Thyroid gland (tissue), 4 donors: ENCODE measurements around the gene MDGA2. TPM values are rescaled to one million over a fixed set of nuclear protein-coding genes. Genes with fewer than 3 reads are reported as not detected.

Experiments
- DNase-seq, 2 donors: peaks; one replicate each; pipeline ENCODE4 v3.0.0-alpha.2; 2019
- H3K27ac ChIP-seq, 3 donors: fragments of 200-600 bp; sonication (generic); 1 replicate in 2 of 3; 2 replicates in 1 of 3; pipeline ENCODE4 v1.5.1; 2016 to 2019; ENCODE audit warnings: mild to moderate bottlenecking in 1 of 3, moderate library complexity in 1 of 3
- H3K27me3 ChIP-seq: fragments of 200-600 bp; sonication (generic); one replicate; pipeline ENCODE4 v1.5.1; 2019
- H3K36me3 ChIP-seq, 2 donors: fragments of 200-600 bp; sonication (generic); one replicate each; pipeline ENCODE4 v1.5.1; 2016 to 2019
- H3K4me1 ChIP-seq, 2 donors: fragments of 200-600 bp; sonication (generic); one replicate each; pipeline ENCODE4 v1.5.1; 2017 to 2019
- H3K4me3 ChIP-seq, 3 donors: fragments of 200-600 bp; sonication (generic); replicated peaks in 1 of 3; 1 replicate in 2 of 3; 2 replicates in 1 of 3; pipeline ENCODE4 v1.5.1; 2016; ENCODE audit warnings: mild to moderate bottlenecking in 1 of 3
- H3K9me3 ChIP-seq: fragments of 200-600 bp; sonication (generic); one replicate; pipeline ENCODE4 v1.5.1; 2017
- CTCF ChIP-seq, 6 experiments: fragments of 200-600 bp in 3 of 6; fragments of 450-650 bp in 3 of 6; sonication (generic) in 3 of 6; IDR thresholded peaks; one replicate each; pipeline ENCODE4 v1.5.1; 2016 to 2019; ENCODE audit warnings: antibody characterized with exemption in 6 of 6, mild to moderate bottlenecking in 2 of 6, inconsistent platforms in 1 of 6, moderate library complexity in 1 of 6
- POLR2A ChIP-seq, 2 donors: fragments of 450-650 bp; IDR thresholded peaks; one replicate each; pipeline ENCODE4 v1.6.1; 2017; ENCODE audit warnings: antibody characterized with exemption in 2 of 2, mild to moderate bottlenecking in 2 of 2, moderate library complexity in 1 of 2
- WGBS, 2 donors: methylation state at CpG; one replicate each; pipeline ENCODE4 v1.1.5; 2017; 5-methylcytosine and 5-hydroxymethylcytosine counted together
- intact Hi-C: fragments of 100-400 bp; cut with DNase I; formaldehyde crosslinking; loops from one replicate; pipeline ENCODE4 v1.15.1; 2023
- total RNA-seq, 4 donors: library from RNA; depleted of rRNA; stranded (reverse); fragments of >200 nt; gene quantifications; one replicate each; pipeline ENCODE4 v1.2.3, GENCODE V29; 2016

Gene MDGA2
- total RNA-seq, 4 donors from 2014 or later, result not detected

GRCh38 chr14:47345016-47345415 lies 330.4 kb downstream of the MDGA2 start:
- no peak for TF ChIP-seq POLR2A (IDR thresholded peaks at IDR 0.05)
- TF ChIP-seq CTCF (IDR thresholded peaks at IDR 0.05), result no peak
- Histone ChIP-seq H3K4me1 (no peaks in the 10 kb centered on the region), H3K36me3 (no peaks in the 10 kb centered on the region), H3K27me3 (no peaks in the 10 kb centered on the region), H3K9me3 (no peaks in the 10 kb centered on the region), H3K4me3 (no peak overlapping the region), H3K27ac (no peak overlapping the region)
- no peak for DNase-seq
- WGBS, 2 donors, result 70% methylated on average over 2 of the region's 2 CpGs
- intact Hi-C loops, result no loop called here

GRCh38 chr14:47332939-47333338 lies 342.5 kb downstream of the MDGA2 start:
- TF ChIP-seq CTCF (IDR thresholded peaks at IDR 0.05), result no peak
- TF ChIP-seq POLR2A (IDR thresholded peaks at IDR 0.05), result no peak
- H3K9me3 ChIP-seq, result no peaks in the 10 kb centered on the region

GRCh38 chr14:47332106-47332505 lies 343.3 kb downstream of the MDGA2 start:
- H3K27ac ChIP-seq, result no peak overlapping the region
- H3K27me3 ChIP-seq, result no peaks in the 10 kb centered on the region
- H3K4me3 ChIP-seq, result no peak overlapping the region
- DNase-seq, result no peak
- intact Hi-C loops, result no loop called here
- no peaks in the 10 kb centered on the region for H3K4me1 ChIP-seq
- TF ChIP-seq CTCF (IDR thresholded peaks at IDR 0.05), result no peak
- TF ChIP-seq POLR2A (IDR thresholded peaks at IDR 0.05), result no peak
- no peaks in the 10 kb centered on the region for H3K9me3 ChIP-seq
- H3K36me3 ChIP-seq, result no peaks in the 10 kb centered on the region

More at GRCh38 chr14:47332939-47333338, 342.5 kb downstream of the MDGA2 start:
- intact Hi-C loops, result no loop called here
- WGBS, 2 donors, result 93 to 95% methylated on average over 3 of the region's 3 CpGs
- H3K27me3 ChIP-seq, result no peaks in the 10 kb centered on the region
- DNase-seq, result no peak
- H3K36me3 ChIP-seq, result no peaks in the 10 kb centered on the region
- no peak overlapping the region for H3K27ac ChIP-seq
- no peak overlapping the region for H3K4me3 ChIP-seq
- no peaks in the 10 kb centered on the region for H3K4me1 ChIP-seq

GRCh38 chr14:47328376-47328775 lies 347.0 kb downstream of the MDGA2 start:
- TF ChIP-seq POLR2A (IDR thresholded peaks at IDR 0.05) (no peak), CTCF (IDR thresholded peaks at IDR 0.05) (no peak)
- no peaks in the 10 kb centered on the region for H3K27me3 ChIP-seq
- no peaks in the 10 kb centered on the region for H3K9me3 ChIP-seq
- intact Hi-C loops, result no loop called here
- DNase-seq, result no peak
- no peaks in the 10 kb centered on the region for H3K4me1 ChIP-seq
- no peaks in the 10 kb centered on the region for H3K36me3 ChIP-seq
- H3K4me3 ChIP-seq, result no peak overlapping the region
- H3K27ac ChIP-seq, result no peak overlapping the region
- WGBS, 2 donors, result 82 to 84% methylated on average over 4 of the region's 4 CpGs

- intact Hi-C loops, result no loop called here
- Histone ChIP-seq H3K4me1 (no peaks in the 10 kb centered on the region), H3K27ac (no peak overlapping the region), H3K36me3 (no peaks in the 10 kb centered on the region), H3K4me3 (no peak overlapping the region), H3K9me3 (no peaks in the 10 kb centered on the region), H3K27me3 (no peaks in the 10 kb centered on the region)
- DNase-seq, result no peak
- TF ChIP-seq POLR2A (IDR thresholded peaks at IDR 0.05) (no peak), CTCF (IDR thresholded peaks at IDR 0.05) (no peak)
- 91 to 93% methylated on average over 3 of the region's 3 CpGs for WGBS, 2 donors
Observed at GRCh38 chr14:47327336-47327735, 348.1 kb downstream of the MDGA2 start.
